Left cardiac atrium (tissue), 2 donors: ENCODE results near the gene KCNJ11. TPM values are rescaled to one million over a fixed set of nuclear protein-coding genes. Genes with fewer than 3 reads are reported as not detected.

Experiments used
- total RNA-seq, 2 donors: library from RNA; stranded (reverse); fragmentation: NEBNext Ultra II Directional; extraction: Animal tissue kit (Norgen Biotek cat#: 25700); gene quantifications; one replicate each; pipeline ENCODE4 v1.2.1, GENCODE V29; 2021
- donor health status: DM: no; HTN: yes; CAD: no; lungs with severe emphysema.
- donor health status: DM: yes; HTN: yes; CAD: no.

Gene KCNJ11
- total RNA-seq, 2 donors from 2014 or later = 11.3 to 21.2 TPM

Other genes starting within 250 kb of the KCNJ11 start
- gene PIK3C2A, start 180.7 kb downstream of the KCNJ11 start, total RNA-seq = 10 to 100 TPM; 41.1 to 62.5 TPM
- 100 to 1,000 TPM; 135 to 145 TPM for gene NUCB2, start 111.9 kb downstream of the KCNJ11 start, total RNA-seq
- gene NCR3LG1, start 36.9 kb downstream of the KCNJ11 start, total RNA-seq = 1 to 10 TPM; 1.9 to 4.2 TPM
- 1 to 10 TPM in 1 of 2 donors, under 1 TPM in 1; 0.99 to 1.9 TPM for gene ABCC8, start 88.2 kb upstream of the KCNJ11 start, total RNA-seq
- under 1 TPM in 1 of 2 donors, not detected in 1; 0.88 TPM for gene USH1C, start 155.8 kb upstream of the KCNJ11 start, total RNA-seq
- gene OTOG, start 158.6 kb upstream of the KCNJ11 start, total RNA-seq = not detected